Measurements from ENCODE around the gene MGA.

Gene MGA

GRCh38 chr15:41792000-41792637 is 131.9 kb downstream of the MGA start:
- no peak for DNase-seq (ENCODE audit: low read depth)
- H3K4me3 ChIP-seq (ENCODE audit: low read depth, low read length), result no peak overlapping the region
- TF ChIP-seq, protein P1, sequence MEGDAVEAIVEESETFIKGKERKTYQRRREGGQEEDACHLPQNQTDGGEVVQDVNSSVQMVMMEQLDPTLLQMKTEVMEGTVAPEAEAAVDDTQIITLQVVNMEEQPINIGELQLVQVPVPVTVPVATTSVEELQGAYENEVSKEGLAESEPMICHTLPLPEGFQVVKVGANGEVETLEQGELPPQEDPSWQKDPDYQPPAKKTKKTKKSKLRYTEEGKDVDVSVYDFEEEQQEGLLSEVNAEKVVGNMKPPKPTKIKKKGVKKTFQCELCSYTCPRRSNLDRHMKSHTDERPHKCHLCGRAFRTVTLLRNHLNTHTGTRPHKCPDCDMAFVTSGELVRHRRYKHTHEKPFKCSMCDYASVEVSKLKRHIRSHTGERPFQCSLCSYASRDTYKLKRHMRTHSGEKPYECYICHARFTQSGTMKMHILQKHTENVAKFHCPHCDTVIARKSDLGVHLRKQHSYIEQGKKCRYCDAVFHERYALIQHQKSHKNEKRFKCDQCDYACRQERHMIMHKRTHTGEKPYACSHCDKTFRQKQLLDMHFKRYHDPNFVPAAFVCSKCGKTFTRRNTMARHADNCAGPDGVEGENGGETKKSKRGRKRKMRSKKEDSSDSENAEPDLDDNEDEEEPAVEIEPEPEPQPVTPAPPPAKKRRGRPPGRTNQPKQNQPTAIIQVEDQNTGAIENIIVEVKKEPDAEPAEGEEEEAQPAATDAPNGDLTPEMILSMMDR (IDR thresholded peaks at IDR 0.05; ENCODE audit: low read depth, low read length, missing control alignments), result no peak

GRCh38 chr15:41794081-41794480 is 133.9 kb downstream of the MGA start:
- DNase-seq (ENCODE audit: low read depth), result no peak
- H3K4me3 ChIP-seq (ENCODE audit: low read depth, low read length), result no peak overlapping the region
- TF ChIP-seq, protein P1 (IDR thresholded peaks at IDR 0.05; ENCODE audit: low read depth, low read length, missing control alignments), result no peak

DNA sequence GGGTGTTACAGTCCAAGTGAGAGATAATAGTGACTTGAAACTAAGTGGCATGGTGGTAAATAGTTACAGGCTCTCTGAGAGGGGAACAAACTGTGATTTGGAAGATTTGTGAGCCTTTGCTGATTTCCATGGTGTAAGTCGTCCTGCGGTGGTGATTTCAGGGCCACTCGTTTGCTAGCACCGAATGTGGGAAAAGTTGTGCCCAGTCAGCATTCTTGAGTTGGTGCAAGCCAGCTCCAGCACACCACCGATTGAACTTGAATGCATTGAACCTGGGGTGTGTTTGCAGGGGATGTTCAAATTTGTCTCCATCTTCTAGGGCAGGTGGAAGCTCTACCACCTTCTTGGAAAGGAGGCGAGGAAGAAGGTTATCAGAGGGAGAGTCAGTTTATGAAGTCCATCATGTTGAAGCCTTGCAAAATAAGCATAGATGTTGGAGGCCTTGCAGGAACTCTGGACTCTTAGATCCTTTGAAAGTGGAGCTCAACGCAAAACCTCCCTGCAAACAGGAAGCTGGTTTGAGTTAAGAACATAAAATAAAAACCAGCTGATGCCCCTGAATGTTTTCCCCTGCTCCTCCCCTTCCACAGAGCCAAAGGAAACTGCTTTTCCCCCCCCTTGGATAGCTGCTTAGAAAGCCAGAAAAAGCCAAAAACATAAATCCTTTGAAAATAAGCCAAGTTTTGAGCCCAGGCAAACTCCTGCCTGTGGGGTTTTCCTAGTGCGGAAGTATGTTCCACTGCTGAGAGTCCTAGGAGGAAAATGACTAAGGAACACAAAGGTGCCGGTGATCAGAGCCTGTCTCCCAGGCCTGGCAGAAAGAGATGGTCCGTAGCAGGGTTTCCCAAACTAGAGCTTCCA is 136.0 kb downstream of the MGA start:
- TF ChIP-seq, protein P1 (IDR thresholded peaks at IDR 0.05; ENCODE audit: low read depth, low read length, missing control alignments), result no peak
- no peak for DNase-seq (ENCODE audit: low read depth)
- H3K4me3 ChIP-seq (ENCODE audit: low read depth, low read length), result no peak overlapping the region

GRCh38 chr15:41797201-41797944 is 137.2 kb downstream of the MGA start:
- no peak for DNase-seq (ENCODE audit: low read depth)
- TF ChIP-seq, protein P1 (IDR thresholded peaks at IDR 0.05; ENCODE audit: low read depth, low read length, missing control alignments), result no peak
- H3K4me3 ChIP-seq (ENCODE audit: low read depth, low read length), result no peak overlapping the region

GRCh38 chr15:41798607-41799487 is 138.6 kb downstream of the MGA start:
- DNase-seq (ENCODE audit: low read depth), result no peak
- TF ChIP-seq, protein P1 (IDR thresholded peaks at IDR 0.05; ENCODE audit: low read depth, low read length, missing control alignments), result no peak
- no peak overlapping the region for H3K4me3 ChIP-seq (ENCODE audit: low read depth, low read length)

GRCh38 chr15:41799488-41799805 is 139.2 kb downstream of the MGA start:
- TF ChIP-seq, protein P1 (IDR thresholded peaks at IDR 0.05; ENCODE audit: low read depth, low read length, missing control alignments), result no peak
- no peak overlapping the region for H3K4me3 ChIP-seq (ENCODE audit: low read depth, low read length)
- DNase-seq (ENCODE audit: low read depth), result no peak

Measured in GM12864 (cell line).